AML-193 (cell line): ENCODE data around the gene MYO1F.
"Not testable (repeated sequence)": the region's sequence is repeated elsewhere in the genome, so short reads cannot be mapped to it uniquely, and the experiment has no call there.

ENCODE experiments used
- DNase-seq, 2 experiments: peaks; one replicate each; lab custom pipeline; 2025; lab: John Stamatoyannopoulos, UW

Gene MYO1F

GRCh38 chr19:8600064-8600463, 22.8 kb upstream of the MYO1F start:
- DNase-seq: no peak

- DNase-seq: no peak
These were observed 18.9 kb upstream of the MYO1F start for GRCh38 chr19:8596168-8596567.

GRCh38 chr19:8595651-8596050, 18.4 kb upstream of the MYO1F start:
- DNase-seq: no peak

DNA sequence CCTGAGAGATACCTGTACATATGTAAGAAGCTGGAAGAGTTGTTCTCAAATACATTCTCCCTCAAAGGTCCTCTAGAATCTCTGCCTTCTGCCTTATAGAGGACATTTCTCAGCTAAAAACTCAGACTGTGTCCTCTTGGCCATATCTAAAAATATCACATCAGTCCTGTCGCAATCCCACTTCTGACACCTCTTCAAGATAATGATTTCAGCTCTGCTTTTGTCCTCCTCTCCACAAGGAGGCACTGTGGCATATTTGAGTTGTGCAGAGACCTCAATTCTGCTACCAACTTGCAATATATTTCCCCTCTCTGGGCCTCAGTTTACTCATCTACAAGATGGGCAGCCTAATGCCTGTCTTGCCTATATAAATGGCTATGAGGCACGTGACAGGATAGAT, 16.7 kb upstream of the MYO1F start:
- DNase-seq: no peak

DNA sequence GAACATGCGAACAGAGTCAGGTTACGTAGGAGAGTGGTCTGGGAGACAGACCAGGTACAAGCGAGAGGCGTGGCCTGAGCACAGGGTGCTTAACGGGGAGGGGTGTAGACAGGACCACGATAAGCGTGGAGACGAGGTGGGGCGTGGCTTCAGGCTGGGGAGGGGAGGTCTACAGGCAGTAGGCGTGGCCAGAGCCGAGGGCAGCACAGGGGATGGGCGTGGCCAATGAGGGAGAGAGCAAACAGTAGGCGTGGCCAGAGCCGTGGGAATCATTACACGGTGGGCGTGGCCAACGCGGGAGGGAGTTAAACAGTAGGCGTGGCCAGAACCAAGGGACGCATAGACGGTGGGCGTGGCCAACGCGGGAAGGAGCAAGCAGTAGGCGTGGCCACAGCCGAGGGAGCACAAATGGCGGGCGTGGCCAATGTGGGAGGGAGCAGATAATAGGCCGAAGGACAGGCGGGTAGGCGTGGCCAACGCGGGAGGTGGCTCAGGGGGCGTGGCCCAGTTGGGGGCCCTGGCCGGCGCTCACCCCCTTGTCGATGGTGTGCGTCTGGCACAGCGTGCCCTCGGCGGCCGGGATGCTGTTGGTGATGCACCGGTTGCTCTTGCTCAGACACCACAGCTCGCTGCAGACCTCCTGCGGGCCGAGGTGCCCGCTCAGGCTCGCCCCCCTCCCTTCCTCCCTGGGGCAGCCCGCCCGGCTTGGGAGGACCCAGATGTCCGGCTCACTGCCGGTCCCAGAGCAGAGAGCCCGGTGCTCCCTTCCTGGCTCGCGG, 15.2 kb upstream of the MYO1F start:
- no peak for DNase-seq

DNA sequence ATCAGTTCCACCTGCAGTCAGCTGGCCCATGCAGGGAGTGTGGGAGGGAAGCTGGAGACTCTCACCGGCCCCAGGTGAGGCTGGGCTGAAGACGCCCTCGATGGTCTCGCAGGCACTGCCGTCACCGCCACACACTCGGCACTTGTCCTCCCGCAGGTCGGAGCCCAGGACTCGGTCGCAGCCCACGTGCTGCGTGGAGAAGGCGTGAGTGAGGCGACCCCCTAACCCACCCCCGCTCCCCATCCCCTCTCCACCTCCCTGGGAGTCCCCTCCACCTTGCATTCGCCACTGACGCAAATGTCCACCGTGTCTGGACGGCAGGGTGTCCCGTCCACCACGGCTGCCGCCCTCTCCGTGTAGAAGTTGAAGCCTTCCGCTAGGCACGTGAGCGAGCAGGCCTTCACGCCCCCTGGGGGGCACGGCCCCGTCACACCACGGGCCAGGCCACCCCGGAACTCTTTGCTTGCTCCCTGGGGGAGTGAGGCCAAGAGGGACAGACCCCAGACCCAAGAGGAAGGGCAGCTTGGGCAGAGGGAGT, 12.0 kb upstream of the MYO1F start:
- DNase-seq: no peak

- peak; percentile 11 for DNase-seq
These were observed 8.9 kb upstream of the MYO1F start for GRCh38 chr19:8585894-8586750.

DNA sequence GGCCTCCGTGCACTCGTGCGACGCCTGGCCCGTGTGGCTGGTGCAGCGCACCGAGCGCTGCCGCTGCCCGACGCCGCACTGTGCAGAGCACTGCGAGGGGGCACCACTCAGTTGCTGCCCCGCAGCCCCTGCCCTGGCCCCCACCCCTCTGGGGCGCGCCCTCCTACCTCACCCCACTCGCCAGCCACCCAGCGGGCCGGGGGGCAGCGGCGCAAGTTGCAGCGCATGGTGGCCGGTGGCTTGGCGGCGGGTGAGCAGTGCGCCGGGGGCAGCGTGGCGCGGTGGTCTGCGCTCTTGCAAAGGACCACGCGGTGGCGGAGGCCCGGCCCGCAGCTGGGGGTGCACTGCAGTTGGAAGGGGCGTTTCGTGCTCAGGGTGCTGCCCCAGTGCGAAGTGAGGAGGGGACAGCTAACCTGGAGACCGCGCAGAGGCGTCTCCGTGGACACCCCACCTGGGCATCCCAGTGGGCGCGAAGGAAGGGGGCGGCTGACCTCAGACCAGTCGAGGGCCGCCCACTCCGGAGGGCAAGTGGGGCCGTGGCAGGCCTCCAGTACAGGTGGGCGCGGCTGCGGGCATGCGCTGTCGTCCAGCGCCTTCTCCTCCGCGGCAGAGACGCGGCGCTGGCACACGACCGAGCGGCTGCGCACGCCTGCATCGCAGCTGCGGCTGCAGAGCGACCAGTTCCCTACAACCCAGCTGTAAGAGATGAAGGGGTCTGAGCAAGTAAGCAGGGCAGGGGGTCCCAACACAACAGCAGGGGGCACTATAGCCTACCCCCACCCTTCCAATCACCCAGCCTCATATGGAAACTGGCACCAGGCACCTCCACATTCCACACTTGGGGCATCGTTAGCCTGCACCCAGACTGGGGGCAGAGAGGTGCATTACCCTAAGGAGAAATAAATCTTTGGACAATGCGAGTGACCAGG, 8.0 kb upstream of the MYO1F start:
- no peak for DNase-seq

GRCh38 chr19:8580710-8581281, 3.6 kb upstream of the MYO1F start:
- DNase-seq: peak; percentile 72 to 78

GRCh38 chr19:8578642-8579265, 1.5 kb upstream of the MYO1F start:
- DNase-seq: peak; percentile 38 to 55

DNA sequence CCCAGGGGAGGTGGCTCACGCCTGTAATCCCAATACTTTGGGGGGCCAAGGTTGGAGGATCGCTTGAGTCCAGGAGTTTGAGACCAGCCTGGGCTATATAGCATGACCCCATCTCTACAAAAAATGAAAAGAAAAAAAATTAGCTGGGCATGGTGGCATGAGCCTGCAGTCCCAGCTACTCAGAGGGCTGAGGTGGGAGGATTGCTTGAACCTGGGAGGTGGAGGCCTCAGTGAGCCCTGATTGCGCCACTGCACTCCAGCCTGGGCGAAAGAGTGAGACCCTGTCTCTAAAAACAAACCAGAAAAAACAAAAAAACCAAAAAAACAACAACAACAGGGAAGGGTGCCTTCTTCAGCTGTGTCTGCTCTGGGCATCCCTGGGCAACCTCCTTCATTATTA, 499 bp upstream of the MYO1F start:
- DNase-seq: no peak

- DNase-seq: peak; percentile 63 to 66
These were observed 809 bp downstream of the MYO1F start for GRCh38 chr19:8576273-8576993.

GRCh38 chr19:8575467-8575997, 1.7 kb downstream of the MYO1F start:
- peak; percentile 30 to 35 for DNase-seq

DNA sequence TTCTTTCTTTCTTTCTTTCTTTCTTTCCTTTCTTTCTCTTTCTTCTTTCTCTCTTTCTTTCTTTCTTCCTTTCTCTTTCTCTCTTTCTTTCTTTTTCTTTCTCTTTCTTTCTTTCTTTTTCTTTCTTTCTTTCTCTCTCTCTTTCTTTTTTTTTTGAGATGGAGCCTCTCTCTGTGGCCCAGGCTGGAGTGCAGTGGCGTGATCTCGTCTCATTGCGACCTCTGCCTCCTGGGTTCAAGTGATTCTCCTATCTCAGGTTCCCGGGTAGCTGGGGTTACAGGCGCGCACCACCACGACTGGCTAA, 2.7 kb downstream of the MYO1F start:
- DNase-seq: not testable (repeated sequence)

DNA sequence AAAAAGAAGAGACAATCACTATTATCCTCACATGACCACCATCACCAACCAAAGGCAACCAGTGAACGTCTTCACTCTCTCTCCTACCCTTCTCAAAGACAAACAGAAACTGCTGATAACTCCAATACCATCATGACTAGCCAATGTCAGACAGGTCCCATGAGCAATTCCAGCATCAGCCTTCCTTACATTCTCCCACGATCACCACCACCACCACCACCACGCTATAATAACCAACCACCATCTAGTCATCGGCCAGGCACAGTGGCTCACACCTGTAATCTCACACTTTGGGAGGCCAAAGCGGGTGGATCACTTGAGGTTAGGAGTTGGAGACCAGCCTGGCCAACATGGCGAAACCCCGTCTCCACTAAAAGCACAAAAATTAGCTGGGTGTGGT, 3.9 kb downstream of the MYO1F start:
- no peak for DNase-seq

DNA sequence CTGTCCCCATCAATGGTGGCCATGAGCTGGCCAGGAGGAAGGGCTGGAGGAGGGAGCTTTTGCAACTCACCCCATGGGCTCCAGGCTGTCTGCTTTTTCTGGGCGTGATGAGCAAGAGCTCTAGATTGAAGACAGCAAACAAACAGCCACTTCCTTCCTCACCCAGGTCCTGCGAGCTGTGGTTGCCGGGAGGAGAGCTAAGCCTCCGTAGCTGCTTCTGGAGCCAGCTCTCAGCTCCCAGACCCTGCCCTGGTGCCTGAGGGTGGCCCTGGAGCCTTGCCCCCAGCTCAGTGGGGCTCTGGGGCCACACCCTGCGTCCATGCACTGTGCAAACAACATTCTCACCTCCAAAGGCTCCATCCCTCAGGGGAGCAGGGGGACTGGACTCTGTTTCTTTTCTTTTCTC, 6.2 kb downstream of the MYO1F start:
- DNase-seq: peak; percentile 94 to 95

- DNase-seq: peak; percentile 94 to 96
These were observed 8.0 kb downstream of the MYO1F start for GRCh38 chr19:8569066-8569771.

GRCh38 chr19:8567522-8568172, 9.6 kb downstream of the MYO1F start:
- peak; percentile 43 to 60 for DNase-seq

DNA sequence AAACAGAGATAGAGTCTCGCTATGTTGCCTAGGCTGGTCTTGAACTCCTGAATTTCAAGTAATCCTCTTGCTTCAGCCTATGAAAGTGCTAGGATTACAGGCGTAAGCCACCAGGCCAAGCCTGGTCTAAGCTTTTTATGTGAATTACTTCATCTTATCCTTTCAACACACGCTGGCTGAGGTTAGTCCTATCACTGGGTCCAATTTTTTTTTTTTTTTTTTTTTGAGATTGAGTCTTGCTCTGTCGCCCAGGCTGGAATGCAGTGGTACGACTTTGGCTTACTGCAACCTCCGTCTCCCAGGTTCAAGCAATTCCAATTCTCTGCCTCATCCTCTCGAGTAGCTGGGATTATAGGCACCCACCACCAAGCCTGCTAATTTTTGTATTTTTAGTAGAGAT, 10.4 kb downstream of the MYO1F start:
- DNase-seq: no peak
